SK-N-SH treated with all-trans-retinoic acid at 6 μM for 48 hours (cell line): ENCODE results near the gene ALG10B.
"Not testable (repeated sequence)": the region's sequence is repeated elsewhere in the genome, so short reads cannot be mapped to it uniquely, and the experiment has no call there.

ENCODE experiments used
- ATAC-seq: fragments of 200-7000 bp; cut with Tn5 transposase; 3 replicates; pipeline ENCODE4 v1.9.1; 2020; ENCODE audit warnings: mild to moderate bottlenecking, moderate library complexity
- ARNTL ChIP-seq: fragments of 450-650 bp; formaldehyde crosslinking; IDR thresholded peaks from 2 replicates; pipeline ENCODE4 v1.5.0; 2020; ENCODE audit warnings: low read depth, mild to moderate bottlenecking, moderate library complexity, borderline replicate concordance
- CSDC2 ChIP-seq: fragments of 250-450 bp; sonication (Bioruptor Pico); IDR thresholded peaks from 2 replicates; pipeline ENCODE4 v1.5.0; 2020; ENCODE audit warnings: mild to moderate bottlenecking, moderate library complexity
- ESRRG ChIP-seq: fragments of 250-450 bp; sonication (Bioruptor Pico); IDR thresholded peaks from 2 replicates; pipeline ENCODE4 v1.6.1; 2021; ENCODE audit warnings: mild to moderate bottlenecking
- GLIS3 ChIP-seq: fragments of 250-450 bp; sonication (Bioruptor Pico); IDR thresholded peaks from 2 replicates; pipeline ENCODE4 v1.5.0; 2020; ENCODE audit warnings: mild to moderate bottlenecking, moderate library complexity
- ISL1 ChIP-seq: fragments of 250-450 bp; sonication (Bioruptor Pico); IDR thresholded peaks from 2 replicates; pipeline ENCODE4 v2.1.2; 2022; ENCODE audit warnings: mild to moderate bottlenecking, moderate library complexity
- OSR1 ChIP-seq: fragments of 250-450 bp; sonication (Bioruptor Pico); IDR thresholded peaks from 2 replicates; pipeline ENCODE4 v1.8.0; 2022; ENCODE audit warnings: moderate library complexity, mild to moderate bottlenecking, inconsistent platforms
- PPARA ChIP-seq: fragments of 250-450 bp; sonication (Bioruptor Pico); IDR thresholded peaks from 2 replicates; pipeline ENCODE4 v1.5.0; 2020; ENCODE audit warnings: mild to moderate bottlenecking, borderline replicate concordance
- RARB ChIP-seq: fragments of 250-450 bp; sonication (Bioruptor Pico); IDR thresholded peaks from 2 replicates; pipeline ENCODE4 v1.8.0; 2021; ENCODE audit warnings: mild to moderate bottlenecking, moderate library complexity
- SNAI2 ChIP-seq: fragments of 250-450 bp; sonication (Bioruptor Pico); IDR thresholded peaks from 2 replicates; pipeline ENCODE4 v1.5.0; 2020; ENCODE audit warnings: mild to moderate bottlenecking, moderate library complexity
- TCF4 ChIP-seq: fragments of 250-450 bp; sonication (Bioruptor Pico); IDR thresholded peaks from 2 replicates; pipeline ENCODE4 v1.8.0; 2021; ENCODE audit warnings: mild to moderate bottlenecking, moderate library complexity, borderline replicate concordance
- ZC3H10 ChIP-seq: fragments of 250-450 bp; sonication (Bioruptor Pico); IDR thresholded peaks from 2 replicates; pipeline ENCODE4 v1.5.1; 2021; ENCODE audit warnings: mild to moderate bottlenecking, moderate library complexity
- ZFP3 ChIP-seq: fragments of 250-450 bp; sonication (Bioruptor Pico); IDR thresholded peaks from 2 replicates; pipeline ENCODE4 v1.5.0; 2020; ENCODE audit warnings: mild to moderate bottlenecking, moderate library complexity
- ZFP30 ChIP-seq: fragments of 450-650 bp; formaldehyde crosslinking; IDR thresholded peaks from 2 replicates; pipeline ENCODE4 v1.5.0; 2022; ENCODE audit warnings: mild to moderate bottlenecking, moderate library complexity
- ZNF565 ChIP-seq: fragments of 450-650 bp; formaldehyde crosslinking; conservative IDR thresholded peaks from 2 replicates; pipeline ENCODE4 v1.5.0; 2020; ENCODE audit warnings: low read depth, mild to moderate bottlenecking, moderate library complexity
- ZNF70 ChIP-seq: fragments of 450-650 bp; formaldehyde crosslinking; IDR thresholded peaks from 2 replicates; pipeline ENCODE4 v1.5.0; 2020; ENCODE audit warnings: mild to moderate bottlenecking, moderate library complexity
- ZNF8 ChIP-seq: fragments of 450-650 bp; formaldehyde crosslinking; IDR thresholded peaks from 2 replicates; pipeline ENCODE4 v1.5.0; 2020; ENCODE audit warnings: mild to moderate bottlenecking, moderate library complexity
- TF ChIP-seq, protein P1 (sequence below): fragments of 250-450 bp; sonication (Bioruptor Pico); IDR thresholded peaks from 2 replicates; pipeline ENCODE4 v1.5.0; 2020; ENCODE audit warnings: mild to moderate bottlenecking, moderate library complexity
- TF ChIP-seq, protein P2 (sequence below): fragments of 250-450 bp; sonication (Bioruptor Pico); IDR thresholded peaks from 2 replicates; pipeline ENCODE4 v1.8.0; 2021; ENCODE audit warnings: low read depth, mild to moderate bottlenecking, moderate library complexity, borderline replicate concordance
- TF ChIP-seq, protein P3 (sequence below): fragments of 250-450 bp; sonication (Bioruptor Pico); IDR thresholded peaks from 2 replicates; pipeline ENCODE4 v1.5.1; 2020; ENCODE audit warnings: low read depth, mild to moderate bottlenecking, moderate library complexity
- TF ChIP-seq, protein P4 (sequence below): fragments of 250-450 bp; sonication (Bioruptor Pico); IDR thresholded peaks from 2 replicates; pipeline ENCODE4 v1.8.0; 2020; ENCODE audit warnings: mild to moderate bottlenecking, moderate library complexity, borderline replicate concordance

The ALG10B gene

DNA sequence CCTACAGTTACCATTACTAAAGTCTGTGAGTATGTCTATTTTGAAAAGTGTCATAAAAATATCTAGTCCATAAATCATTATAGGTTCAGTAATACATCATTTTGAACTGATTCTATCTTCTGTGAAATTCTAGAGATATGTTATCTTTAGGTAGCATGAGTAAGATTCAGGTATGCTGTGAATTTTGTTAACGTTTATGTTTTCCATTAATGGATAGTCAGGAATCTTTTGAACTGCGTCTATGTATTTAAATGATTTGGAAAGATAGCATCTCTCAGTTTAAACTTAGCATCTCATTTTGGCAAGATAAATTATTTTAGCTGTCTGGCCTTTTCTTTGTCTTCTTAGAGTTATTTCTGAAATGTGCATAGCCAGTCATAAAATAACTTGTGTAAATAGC lies 8.3 kb downstream of the ALG10B start:
- TF ChIP-seq, protein P1, sequence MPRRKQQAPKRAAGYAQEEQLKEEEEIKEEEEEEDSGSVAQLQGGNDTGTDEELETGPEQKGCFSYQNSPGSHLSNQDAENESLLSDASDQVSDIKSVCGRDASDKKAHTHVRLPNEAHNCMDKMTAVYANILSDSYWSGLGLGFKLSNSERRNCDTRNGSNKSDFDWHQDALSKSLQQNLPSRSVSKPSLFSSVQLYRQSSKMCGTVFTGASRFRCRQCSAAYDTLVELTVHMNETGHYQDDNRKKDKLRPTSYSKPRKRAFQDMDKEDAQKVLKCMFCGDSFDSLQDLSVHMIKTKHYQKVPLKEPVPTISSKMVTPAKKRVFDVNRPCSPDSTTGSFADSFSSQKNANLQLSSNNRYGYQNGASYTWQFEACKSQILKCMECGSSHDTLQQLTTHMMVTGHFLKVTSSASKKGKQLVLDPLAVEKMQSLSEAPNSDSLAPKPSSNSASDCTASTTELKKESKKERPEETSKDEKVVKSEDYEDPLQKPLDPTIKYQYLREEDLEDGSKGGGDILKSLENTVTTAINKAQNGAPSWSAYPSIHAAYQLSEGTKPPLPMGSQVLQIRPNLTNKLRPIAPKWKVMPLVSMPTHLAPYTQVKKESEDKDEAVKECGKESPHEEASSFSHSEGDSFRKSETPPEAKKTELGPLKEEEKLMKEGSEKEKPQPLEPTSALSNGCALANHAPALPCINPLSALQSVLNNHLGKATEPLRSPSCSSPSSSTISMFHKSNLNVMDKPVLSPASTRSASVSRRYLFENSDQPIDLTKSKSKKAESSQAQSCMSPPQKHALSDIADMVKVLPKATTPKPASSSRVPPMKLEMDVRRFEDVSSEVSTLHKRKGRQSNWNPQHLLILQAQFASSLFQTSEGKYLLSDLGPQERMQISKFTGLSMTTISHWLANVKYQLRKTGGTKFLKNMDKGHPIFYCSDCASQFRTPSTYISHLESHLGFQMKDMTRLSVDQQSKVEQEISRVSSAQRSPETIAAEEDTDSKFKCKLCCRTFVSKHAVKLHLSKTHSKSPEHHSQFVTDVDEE (CRISPR knock-in tag): no peak; the same call in 1 of the 2 replicates
- peak; percentile 90 for TF ChIP-seq ESRRG (CRISPR knock-in tag)
- peak; percentile 95 for TF ChIP-seq ISL1 (CRISPR knock-in tag)
- TF ChIP-seq GLIS3 (CRISPR knock-in tag): 0 out of 2 replicates have a peak, but pooled peaks have one; percentile 39
- TF ChIP-seq ZNF565 (CRISPR knock-in tag): no peak
- TF ChIP-seq, all 23 proteins: peak for 3
- ATAC-seq: no peak

DNA sequence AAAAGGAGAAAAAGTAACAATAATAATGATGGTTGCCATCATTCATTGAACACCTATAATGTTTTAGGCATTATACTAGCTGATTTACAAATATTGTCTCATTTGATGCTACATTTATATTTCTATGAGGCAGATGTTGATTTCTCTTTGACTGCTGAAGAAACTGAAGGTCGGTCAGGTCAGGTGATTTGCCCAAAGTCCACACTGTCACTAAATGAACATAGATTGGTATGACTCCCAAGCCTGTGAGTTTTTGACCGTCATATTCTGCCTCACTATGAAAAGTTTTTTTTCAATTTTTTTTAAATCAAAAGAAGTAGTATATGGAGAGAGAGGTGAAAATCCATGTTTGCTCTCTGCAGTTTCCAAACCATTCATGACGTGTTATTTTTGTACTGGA lies 10.8 kb downstream of the ALG10B start:
- TF ChIP-seq ZFP3 (CRISPR knock-in tag): no peak
- no peak for TF ChIP-seq ZNF70 (CRISPR knock-in tag)
- no peak for TF ChIP-seq ZC3H10 (CRISPR knock-in tag)
- TF ChIP-seq, all 23 proteins: peak for 0
- no peak for ATAC-seq

DNA sequence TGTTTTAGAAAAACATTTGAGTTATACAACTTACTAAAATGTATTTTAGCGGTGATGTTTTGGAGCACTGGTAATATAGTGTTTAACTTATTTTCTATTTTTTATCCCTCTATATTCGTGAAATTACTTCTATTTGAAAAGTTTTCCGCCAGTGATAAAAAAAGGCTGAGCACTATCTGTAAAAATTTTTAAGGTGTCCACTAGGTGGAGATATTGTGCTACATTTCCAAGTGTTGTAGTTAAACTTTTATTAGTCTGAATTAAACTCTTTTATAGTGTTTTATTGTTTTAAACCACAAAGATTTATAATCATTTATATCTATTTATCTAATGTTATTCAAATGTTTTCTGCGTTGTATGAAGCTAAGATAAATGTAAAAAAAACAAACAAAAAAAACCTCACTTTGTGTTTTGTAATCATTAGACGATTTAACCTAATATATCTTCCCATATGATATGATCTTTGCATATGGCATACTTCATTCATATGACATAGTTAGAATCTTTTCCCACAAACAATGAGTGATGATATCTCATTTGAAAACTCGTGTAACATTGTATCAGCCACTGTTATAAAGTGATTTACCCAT lies 11.8 kb downstream of the ALG10B start:
- TF ChIP-seq, protein P2, sequence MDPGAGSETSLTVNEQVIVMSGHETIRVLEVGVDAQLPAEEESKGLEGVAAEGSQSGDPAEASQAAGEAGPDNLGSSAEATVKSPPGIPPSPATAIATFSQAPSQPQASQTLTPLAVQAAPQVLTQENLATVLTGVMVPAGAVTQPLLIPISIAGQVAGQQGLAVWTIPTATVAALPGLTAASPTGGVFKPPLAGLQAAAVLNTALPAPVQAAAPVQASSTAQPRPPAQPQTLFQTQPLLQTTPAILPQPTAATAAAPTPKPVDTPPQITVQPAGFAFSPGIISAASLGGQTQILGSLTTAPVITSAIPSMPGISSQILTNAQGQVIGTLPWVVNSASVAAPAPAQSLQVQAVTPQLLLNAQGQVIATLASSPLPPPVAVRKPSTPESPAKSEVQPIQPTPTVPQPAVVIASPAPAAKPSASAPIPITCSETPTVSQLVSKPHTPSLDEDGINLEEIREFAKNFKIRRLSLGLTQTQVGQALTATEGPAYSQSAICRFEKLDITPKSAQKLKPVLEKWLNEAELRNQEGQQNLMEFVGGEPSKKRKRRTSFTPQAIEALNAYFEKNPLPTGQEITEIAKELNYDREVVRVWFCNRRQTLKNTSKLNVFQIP (CRISPR knock-in tag): no peak
- TF ChIP-seq ESRRG (CRISPR knock-in tag) (no peak), ISL1 (CRISPR knock-in tag) (peak; percentile 53; the same call in 1 of the 2 replicates), PPARA (no peak), ARNTL (CRISPR knock-in tag) (no peak), ZNF8 (no peak)
- peak; percentile 63; the same call in 2 of the 3 replicates for ATAC-seq

DNA sequence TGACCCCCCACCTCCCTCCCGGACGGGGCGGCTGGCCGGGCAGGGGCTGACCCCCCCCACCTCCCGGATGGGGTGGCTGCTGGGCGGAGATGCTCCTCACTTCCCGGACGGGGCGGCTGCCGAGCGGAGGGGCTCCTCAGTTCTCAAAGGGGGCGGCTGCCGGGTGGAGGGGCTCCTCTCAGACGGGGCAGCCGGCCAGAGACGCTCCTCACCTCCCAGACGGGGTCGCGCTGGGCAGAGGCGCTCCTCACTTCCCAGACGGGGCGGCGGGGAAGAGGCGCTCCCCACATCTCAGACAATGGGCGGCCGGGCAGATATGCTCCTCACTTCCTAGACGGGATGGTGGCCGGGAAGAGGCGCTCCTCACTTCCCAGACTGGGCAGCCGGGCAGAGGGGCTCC lies 13.8 kb downstream of the ALG10B start:
- not testable (repeated sequence) for ATAC-seq

DNA sequence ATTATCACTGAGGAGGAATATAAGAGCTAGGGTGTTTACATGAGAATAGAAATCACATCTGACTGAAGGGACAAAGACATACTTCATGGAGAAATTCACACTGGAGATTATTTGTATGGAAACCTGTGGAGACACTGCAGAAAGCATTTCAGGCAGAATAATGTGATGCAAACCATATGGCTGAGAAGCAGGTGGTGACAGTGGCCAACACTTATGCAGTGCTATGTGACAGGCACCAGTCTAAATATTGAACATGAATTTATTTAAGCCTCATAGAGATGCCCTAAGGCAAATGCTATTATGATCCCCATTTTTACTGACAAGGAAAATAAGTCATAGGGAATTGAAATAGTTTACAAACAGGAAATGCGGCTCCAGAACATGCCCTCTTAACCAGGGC lies 16.2 kb downstream of the ALG10B start:
- no peak for TF ChIP-seq ARNTL (CRISPR knock-in tag)
- TF ChIP-seq, protein P3, sequence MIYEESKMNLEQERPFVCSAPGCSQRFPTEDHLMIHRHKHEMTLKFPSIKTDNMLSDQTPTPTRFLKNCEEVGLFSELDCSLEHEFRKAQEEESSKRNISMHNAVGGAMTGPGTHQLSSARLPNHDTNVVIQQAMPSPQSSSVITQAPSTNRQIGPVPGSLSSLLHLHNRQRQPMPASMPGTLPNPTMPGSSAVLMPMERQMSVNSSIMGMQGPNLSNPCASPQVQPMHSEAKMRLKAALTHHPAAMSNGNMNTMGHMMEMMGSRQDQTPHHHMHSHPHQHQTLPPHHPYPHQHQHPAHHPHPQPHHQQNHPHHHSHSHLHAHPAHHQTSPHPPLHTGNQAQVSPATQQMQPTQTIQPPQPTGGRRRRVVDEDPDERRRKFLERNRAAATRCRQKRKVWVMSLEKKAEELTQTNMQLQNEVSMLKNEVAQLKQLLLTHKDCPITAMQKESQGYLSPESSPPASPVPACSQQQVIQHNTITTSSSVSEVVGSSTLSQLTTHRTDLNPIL (CRISPR knock-in tag): no peak
- TF ChIP-seq, protein P4, sequence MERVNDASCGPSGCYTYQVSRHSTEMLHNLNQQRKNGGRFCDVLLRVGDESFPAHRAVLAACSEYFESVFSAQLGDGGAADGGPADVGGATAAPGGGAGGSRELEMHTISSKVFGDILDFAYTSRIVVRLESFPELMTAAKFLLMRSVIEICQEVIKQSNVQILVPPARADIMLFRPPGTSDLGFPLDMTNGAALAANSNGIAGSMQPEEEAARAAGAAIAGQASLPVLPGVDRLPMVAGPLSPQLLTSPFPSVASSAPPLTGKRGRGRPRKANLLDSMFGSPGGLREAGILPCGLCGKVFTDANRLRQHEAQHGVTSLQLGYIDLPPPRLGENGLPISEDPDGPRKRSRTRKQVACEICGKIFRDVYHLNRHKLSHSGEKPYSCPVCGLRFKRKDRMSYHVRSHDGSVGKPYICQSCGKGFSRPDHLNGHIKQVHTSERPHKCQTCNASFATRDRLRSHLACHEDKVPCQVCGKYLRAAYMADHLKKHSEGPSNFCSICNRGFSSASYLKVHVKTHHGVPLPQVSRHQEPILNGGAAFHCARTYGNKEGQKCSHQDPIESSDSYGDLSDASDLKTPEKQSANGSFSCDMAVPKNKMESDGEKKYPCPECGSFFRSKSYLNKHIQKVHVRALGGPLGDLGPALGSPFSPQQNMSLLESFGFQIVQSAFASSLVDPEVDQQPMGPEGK: no peak
- TF ChIP-seq, protein P2 (CRISPR knock-in tag): no peak
- no peak for TF ChIP-seq ZNF70 (CRISPR knock-in tag)
- no peak for TF ChIP-seq ZNF565 (CRISPR knock-in tag)
- TF ChIP-seq SNAI2 (CRISPR knock-in tag): no peak
- no peak for TF ChIP-seq ZFP3 (CRISPR knock-in tag)
- no peak for TF ChIP-seq ZC3H10 (CRISPR knock-in tag)
- TF ChIP-seq OSR1: no peak
- TF ChIP-seq GLIS3 (CRISPR knock-in tag): no peak
- no peak for TF ChIP-seq RARB (CRISPR knock-in tag)
- TF ChIP-seq, protein P1 (CRISPR knock-in tag): no peak
- no peak for TF ChIP-seq ISL1 (CRISPR knock-in tag)
- TF ChIP-seq PPARA: no peak
- TF ChIP-seq ZFP30: no peak
- no peak for TF ChIP-seq TCF4 (CRISPR knock-in tag)
- no peak for TF ChIP-seq CSDC2 (CRISPR knock-in tag)

More for the DNA sequence above, 16.2 kb downstream of the ALG10B start:
- ATAC-seq: no peak
